AG08395 (cell line): Measurements from ENCODE around the gene TENT5C.

Experiments used
- DNase-seq: peaks from one replicate; pipeline ENCODE4 v3.0.0; 2012; ENCODE audit warnings: mixed read lengths, low spot score

Gene TENT5C

DNA sequence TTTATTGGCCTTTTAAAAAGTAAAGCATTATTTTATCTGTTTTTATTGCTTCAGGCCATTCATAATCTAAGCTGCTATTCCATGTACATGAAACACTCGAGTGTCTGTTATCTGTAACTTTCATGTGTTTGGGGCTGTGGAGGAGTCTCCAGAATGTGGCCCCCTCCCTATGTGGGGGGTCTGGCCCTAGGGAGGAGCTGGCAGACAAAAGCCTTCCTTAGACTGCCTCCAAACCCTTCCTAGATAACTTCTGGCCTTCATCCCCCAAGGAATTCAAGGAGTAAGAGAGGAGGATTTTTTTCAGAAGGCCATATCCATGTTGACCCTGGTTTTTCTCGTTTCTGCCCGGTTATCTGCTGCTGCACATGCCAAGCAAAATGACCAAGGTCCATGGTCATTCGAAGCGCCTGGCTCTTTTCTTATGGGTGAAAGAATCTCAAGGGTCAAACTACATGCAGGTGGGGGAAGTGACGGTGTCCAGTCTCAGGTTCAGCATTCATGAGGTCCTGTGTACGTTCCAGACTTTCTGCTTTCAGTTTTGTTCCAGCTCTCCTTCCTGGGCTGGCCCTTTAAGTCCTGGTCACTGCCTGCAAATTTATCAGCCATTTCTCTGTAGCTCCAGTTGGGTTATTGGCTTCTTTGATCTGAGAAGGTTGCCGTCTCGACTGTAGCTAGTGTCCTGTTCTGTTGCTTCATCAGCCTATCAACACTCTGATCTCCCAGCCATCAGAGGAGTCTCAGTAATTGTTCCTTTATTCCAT, 8.3 kb downstream of the TENT5C start:
- DNase-seq = no peak

DNA sequence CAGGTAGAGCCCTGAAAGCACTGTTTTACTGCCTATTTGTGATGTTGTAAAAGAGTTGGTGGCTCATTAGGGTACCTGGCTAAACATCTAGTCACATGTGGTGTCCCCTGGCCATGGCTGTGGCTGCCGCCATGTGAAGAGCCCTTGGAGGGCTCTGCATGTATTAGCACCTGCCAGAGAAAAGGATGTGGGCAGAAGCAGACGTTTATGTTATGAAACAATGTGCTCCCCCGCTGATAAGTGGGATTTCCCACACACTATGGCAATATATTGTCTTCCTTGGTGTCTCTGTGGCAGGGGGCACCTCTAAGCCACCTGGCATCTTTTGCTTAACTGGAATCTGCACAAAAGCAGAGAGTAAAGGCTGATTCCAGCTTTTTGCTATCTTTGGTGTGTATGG, 9.6 kb downstream of the TENT5C start:
- DNase-seq = no peak

DNA sequence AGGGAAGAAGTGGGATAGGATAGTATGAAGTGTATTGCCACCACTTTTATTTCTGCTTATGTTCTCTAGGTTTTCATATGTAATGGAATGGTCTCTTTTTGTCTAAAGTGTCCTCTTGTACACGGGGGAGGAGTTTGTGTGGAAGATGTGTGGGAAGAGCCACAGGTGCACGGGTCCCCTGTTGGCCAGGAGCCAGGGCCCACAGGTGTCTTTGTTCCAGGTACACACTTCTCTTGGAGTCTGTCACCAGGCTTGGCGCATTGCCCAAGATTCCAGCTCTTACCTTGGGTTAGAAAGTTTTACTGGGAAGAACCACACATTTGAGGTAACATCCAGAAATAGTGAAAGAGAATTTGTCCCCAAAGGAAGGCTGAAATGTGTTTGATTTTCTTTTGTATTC, 10.5 kb downstream of the TENT5C start:
- no peak for DNase-seq

DNA sequence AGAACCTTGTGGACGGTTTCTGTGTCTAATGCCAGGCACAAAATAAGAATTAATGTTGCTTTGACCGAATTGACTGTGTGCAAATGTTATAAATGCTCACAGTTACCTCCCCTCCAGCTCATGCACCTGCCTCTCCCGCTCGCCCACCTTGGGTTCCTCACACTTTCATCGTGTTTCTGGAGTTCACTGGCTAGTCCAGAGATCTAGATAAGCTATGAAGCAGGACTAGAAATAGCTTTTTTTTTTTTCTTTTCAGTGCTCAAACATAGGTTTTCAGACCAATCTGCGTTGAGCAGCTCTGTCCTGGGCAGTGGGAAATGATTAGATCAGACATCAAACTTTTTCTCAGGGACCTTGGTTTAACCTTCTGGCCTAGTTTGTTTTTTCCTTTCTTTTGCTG, 11.1 kb downstream of the TENT5C start:
- DNase-seq = no peak

DNA sequence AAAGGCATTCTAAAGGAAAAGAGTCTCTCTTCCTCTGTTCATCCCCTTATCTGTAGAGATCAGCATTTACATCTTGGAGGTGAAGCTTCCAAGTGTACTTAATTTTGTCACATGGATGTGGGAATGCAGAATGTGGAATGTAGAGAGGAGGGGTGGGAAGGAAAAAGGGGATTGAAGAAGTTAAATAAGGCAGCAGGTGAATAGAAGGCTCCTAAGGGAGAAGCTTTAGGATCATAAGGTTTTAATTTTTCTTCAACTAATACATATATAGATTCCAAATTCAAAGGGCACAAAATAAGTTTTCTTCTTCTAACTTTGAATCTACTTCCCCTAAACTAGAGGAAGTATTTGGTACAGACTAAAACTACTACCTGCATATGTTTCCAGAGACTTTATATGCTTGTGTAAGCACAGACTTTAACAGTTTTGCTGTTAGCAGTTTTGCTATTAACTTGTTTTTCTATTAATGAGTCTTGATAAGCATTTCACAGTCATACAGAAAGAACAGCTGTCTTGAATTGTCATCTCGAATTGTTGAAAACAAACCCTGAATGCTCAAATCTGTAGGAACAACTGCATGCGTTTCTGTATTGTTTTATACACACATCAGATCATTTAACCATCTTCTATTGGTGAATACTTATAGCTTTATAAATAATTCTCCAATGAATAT, 12.7 kb downstream of the TENT5C start:
- DNase-seq = no peak

DNA sequence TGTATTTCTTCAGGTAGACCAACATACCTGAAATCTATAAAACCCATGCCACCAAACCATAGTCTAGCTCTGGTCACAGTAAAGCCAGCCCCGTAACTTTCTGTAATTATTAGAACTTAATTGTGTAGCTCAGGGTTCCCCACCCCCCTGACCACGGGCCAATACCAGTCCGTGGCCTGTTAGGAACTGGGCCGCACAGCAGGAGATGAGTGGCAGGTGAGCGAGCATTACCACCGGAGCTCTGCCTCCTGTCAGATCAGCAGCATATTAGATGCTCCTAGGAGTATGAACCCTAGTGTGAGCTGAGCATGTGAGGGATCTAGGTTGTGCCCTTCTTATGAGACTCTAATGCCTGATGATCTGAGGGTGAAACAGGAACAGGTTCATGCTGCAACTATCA, 14.6 kb downstream of the TENT5C start:
- no peak for DNase-seq

DNA sequence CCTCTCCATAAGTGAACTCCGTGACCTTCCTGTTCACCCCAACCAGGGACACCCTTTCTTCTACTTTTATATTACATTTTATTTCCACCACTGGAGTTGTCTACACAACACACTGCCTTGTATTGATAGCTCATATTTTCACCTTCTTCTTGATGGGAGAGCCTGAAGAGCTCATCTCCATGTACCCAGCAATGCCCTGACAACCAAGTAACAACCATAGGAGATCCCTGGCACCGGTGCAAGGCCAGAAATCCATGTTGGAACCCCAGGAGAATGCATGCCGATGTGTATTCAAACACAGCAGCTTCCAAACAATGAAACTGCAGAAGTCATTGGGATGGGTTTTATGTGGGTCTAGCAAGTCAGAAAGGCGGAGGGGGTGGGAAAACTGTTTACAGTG, 15.5 kb downstream of the TENT5C start:
- no peak for DNase-seq

DNA sequence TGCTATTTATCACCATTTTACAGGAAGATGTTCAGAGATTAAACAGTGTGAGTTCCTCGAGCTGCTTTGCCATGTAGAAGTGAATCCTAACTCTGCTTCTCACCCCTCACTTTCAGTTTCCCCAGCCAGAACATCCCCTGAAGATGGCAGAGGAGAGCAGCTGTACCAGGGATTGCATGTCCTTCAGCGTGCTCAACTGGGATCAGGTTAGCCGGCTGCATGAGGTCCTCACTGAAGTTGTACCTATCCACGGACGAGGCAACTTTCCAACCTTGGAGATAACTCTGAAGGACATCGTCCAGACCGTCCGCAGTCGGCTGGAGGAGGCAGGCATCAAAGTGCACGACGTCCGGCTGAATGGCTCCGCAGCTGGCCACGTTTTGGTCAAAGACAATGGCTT, 16.9 kb downstream of the TENT5C start:
- no peak for DNase-seq

DNA sequence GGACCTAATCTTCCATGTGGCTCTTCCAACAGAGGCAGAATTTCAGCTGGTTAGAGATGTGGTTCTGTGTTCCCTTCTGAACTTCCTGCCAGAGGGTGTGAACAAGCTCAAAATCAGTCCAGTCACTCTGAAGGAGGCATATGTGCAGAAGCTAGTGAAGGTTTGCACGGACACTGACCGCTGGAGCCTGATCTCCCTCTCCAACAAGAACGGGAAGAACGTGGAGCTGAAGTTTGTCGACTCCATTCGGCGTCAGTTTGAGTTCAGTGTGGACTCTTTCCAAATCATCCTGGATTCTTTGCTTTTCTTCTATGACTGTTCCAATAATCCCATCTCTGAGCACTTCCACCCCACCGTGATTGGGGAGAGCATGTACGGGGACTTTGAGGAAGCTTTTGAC, 17.3 kb downstream of the TENT5C start:
- no peak for DNase-seq

DNA sequence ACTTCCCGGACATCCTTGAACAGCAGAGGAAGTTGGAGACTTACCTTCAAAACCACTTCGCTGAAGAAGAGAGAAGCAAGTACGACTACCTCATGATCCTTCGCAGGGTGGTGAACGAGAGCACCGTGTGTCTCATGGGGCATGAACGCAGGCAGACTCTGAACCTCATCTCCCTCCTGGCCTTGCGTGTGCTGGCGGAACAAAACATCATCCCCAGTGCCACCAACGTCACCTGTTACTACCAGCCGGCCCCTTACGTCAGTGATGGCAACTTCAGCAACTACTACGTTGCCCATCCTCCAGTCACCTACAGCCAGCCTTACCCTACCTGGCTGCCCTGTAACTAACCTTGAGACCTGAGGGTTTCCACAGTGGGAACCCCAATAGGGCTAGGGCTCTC, 17.9 kb downstream of the TENT5C start:
- DNase-seq = no peak

DNA sequence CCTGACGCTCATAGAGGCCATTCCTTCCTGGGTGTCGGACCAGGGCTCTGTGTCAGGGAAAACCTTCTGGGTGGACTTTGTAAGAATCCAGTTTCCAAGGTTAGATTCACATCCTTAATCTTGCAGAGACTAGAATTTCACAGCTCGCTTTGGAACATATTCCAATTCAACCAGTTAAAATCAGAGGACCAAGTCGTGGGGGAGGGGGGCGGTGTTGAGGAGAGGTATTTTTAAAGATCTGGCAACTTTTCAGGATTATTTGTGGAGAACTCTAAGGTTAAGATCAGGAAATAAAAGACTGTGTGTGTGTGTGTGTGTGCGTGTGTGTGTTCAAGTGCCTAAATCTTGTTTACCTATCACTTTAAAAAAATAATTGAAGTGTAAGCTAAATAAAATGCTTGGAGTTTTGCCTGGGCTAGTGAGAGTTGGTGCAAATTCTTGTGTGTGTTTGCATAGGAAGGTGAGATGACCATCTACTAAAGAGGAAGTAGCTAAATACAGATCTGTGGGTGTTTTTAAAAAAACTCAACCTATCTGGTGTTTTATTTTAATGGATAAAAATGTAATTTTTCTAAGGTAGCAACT, 21.8 kb downstream of the TENT5C start:
- DNase-seq = no peak

DNA sequence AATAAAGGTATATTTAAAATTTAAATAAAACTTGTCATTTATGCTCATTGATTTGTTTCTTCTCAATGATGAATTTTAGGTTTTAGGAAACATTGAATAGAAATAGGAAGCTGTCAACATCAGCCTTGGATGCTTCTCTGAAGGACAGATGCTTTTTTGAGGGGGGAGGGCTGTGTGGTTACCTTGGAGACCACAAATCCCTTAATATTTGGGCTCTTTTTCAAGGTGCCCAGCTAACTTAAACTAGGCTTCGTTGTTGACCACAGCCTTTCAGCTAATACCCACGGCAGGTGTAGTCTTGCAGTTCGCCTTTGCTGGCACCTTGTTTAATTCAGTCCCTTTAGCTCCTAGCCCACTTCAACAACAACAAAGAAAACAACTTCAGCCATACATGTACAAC, 22.5 kb downstream of the TENT5C start:
- DNase-seq = no peak

DNA sequence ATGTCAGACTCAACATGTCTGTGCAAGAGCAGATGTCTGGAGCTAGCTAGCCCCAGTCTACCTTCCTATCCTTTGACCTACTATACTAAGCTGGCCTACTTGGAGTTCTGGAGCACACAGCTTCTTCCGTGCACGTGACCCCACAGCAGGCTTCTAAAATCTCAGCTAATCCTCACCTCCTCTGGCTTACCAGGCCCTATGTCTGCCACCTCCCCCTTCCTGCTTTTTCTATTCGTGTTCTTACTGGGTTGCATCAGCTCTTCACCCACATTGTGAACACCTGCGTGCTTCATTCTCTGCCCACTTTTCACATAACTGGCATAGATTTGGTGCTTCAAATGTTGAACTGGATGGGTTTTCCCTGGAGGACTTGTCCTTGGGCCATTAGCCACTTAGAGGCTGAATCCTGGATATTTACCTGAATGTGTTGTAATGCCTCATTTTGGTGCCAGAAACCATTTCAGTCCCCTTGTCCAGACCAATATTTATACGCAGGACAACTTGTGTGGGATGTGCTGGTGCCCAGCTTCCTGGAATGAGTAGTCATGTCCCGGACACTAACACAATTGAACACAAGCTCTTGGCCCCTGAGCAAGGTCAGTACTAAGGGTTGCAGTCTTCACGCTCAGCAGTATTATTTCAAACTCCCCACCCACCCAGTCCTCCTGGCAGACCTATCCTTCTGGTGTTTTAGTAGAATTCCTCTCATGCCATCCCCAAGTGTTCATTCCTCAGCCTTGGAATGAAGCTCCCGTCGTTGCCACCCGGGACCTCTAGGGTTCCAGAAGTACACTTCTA, 24.0 kb downstream of the TENT5C start:
- DNase-seq = no peak

DNA sequence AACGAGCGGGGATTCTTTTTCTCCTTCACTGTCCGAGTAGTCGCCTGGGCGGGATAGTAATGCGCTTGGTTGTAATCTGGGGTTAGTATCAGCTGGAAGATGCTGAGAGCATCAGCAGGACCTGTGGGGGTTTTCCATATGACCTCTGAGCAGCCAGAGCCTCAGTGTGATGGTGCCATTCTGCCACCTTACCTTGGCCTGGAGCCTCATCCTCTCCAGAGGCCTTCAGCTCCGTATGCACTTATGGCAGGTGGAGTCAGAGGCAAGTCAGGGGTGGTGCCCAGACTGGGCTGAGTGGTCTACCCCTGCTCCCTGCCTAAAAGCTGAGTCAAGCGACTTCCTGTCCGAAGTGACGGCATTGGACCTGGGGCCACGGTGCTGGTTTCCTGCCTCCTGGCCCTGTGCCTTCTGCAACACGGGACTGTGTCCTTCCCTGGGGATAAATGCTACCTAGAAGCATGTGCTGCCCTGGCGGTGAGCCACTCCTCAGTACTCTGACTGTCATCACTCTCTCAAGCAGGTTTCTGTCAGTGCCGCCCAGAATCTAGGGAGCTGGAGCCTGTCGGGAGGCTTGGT, 24.7 kb downstream of the TENT5C start:
- DNase-seq = no peak

DNA sequence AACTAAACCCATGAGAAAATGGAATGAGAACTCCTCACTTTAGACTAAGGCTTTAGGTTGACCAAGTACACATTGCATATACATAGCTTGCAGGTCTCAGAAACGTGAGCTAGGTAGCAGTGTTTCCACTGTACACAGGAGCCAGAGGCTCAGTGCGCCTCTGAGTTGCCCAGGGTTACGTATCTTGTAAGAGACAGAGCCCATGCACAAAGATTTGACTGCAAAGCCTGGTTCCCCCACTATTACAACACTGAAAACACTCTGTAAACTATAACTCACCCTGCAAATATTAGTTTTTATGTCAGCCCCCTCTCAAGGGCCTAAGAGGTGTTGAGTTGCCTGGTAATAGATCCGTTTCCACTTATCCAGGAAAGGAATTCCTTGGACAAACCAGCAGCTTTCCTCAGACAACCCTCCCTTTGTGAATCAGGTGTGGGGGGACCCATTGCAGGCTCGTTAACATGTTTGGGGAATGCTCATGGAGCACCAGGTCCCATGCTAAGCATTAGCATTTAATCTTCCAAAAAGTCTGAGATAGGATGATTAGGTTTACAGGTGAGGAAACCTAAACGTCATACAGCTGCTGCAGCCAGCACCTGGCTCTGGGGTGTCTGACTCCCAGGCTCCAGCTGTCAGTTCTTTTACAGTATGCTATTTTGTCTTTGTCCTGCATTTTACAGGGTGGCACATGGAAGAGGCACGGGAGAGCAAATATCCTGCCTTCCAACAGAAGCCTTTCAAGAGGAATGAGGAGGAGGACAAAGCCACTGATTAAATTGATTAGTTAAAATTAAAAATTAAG, 25.7 kb downstream of the TENT5C start:
- DNase-seq = no peak

DNA sequence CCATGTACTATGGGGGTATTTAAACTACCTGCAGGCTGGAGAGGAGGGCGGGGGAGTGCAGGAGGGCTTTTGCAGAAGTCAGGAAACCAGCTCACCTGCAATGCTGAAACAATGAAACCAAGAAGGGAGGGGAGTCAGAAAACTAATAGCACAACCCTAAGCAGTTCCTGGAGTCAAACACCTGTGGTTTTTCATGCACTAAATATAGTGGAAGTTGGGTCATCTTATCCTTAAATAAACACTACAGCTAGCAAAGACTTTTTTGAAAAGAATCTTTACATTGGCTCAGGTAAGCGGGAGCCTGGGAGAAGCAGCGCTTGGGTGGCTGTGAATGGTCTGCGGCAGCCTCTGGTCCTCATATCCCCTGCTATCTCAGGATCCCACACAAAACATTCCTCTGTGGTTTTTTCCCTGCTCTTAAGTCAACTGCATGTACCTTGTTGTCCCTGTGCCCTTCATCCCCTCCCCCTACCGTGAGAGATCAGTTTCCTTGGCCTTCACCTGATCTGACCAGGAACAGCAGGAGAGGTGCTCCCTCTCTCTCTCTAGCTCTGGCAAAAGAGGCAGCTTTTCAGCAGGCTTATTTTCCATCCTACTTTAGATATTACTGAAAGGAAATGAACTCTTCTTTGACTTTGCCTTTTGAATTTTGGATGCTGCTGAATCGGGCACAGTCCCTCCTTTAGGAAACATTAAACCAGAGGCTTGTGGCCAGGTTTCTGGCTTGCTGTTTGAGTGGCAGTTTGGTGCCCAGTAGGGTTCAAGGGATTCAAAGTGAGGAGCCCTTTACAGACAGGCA, 26.6 kb downstream of the TENT5C start:
- DNase-seq = no peak

DNA sequence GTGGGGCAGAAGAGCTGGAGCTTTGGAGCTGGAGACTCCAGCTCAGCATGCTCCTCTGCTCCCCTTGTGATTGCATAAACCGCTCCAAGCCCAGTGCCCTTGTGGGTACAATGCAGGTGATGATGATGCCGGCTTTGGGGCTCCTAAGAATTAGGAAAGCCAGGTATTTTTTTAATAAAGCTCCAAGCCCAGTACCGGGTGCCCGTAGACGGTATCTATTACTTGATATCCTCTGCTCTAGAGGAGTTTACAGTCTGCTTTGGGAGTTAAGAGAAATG, 27.2 kb downstream of the TENT5C start:
- DNase-seq = no peak

DNA sequence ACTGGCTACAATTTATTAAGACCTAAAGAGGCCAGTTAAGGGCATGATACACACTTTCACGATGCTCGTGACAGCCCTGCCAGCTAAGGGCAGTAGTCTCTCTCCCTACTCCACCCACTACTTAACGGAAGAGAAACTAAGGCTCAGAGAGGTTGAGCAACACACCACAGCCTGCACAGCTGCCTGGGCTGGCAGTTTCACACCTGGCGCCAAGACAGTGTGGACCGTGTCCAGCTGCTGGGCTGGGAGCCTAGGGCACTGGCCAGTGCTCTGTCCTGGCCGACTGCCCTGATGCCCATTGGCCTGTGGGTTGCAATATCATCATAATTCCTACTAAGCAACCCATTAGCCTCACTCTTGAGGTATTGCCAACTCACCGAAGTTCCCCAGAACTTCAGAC, 27.6 kb downstream of the TENT5C start:
- DNase-seq = no peak

DNA sequence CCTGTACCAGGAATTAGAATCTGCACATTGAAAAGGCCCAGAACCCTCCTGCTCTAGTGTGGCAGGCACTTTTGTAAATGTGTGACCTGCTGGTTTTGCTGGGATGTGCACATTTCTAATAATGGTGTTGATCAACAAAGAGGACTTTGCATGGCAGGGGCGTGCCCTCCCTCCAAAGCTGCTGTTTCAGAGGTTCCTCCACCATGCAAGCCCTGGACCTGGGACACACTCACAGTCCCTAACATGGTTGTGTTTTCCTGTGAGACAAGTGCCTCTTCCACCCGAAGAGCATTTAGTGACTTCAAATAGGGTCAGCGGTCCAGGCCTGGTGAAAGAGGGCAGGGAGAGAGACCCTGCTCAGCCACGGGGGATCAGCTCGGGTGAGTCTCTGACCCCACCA, 28.1 kb downstream of the TENT5C start:
- DNase-seq = no peak

DNA sequence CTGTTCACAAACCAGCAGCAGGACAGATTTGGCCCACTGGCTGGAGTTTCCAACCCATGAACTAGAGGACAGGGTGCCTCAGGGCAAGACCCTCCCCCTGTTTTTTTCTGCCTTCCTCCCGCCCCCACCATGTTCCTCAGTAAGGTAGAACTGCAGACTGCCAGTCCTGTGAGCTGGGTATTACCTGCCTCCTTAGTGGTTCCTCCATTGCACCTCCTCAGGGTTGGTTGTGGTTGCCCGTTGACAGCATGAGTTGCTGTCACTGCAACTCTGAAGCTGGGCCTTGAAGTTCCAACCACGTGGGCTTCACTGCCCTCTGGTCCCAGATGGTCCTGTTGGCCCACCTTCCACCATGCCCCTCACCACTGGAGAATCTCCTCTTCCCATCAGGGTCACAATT, 28.8 kb downstream of the TENT5C start:
- DNase-seq = no peak

DNA sequence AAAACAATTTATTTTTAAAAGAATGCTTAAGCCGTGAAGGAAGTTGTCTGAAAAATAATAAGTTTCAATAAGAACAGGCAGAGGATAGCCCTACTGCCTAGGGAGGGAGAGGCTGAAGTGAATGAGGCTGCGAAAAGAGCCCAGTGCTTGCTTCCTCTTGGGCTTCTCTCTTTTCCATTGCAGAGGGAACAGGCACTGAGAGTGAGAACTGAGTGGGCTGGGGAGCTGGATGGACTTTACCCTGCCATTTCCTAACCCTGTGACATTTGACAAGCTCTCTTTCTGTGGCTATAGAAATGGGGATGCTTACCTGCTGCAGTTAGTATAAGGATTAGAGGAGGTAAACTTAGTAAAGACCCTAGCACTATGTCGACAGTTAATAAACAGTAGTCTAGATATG, 30.0 kb downstream of the TENT5C start:
- DNase-seq = no peak
